ENCODE data around the gene SLC2A4.

The SLC2A4 gene

DNA sequence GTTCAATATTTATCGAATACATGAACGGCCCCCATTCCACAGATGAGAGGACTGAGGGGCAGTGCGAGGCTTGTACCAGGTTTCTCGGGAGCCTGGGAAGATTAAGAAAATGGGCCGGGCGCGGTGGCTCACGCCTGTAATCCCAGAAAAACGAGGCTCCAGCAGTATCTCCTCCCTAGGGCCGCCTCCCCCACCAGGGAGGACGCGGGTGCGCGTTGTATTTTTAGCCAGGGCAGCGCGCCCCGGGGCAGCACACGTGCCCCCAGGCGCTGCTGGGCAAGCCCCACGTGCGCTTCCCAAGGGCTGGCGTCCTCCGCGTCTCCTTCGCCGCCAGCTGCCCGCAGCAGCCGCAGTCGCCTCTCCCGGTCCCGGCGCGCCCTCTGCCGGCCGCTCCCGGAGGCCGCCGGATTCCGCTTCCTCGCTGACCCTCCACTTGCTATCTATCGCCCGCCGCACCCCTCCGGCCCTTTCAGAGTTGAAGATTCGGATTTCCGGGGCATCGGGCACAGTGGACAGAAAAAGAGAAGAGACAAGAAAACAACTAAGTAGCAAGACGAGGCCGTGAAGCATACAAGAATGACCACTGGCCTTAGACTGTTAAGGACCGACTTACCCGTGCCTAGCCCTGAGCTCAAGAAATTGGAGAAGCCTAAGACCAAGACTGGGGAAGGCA lies 14.8 kb downstream of the SLC2A4 start:
- Histone ChIP-seq H3K9ac (no peak overlapping the region), H3K4me2 (peak overlapping the region; percentile 85), H3K36me3 (no peaks in the 10 kb centered on the region), H4K20me1 (no peaks in the 10 kb centered on the region), H3K9me3 (no peaks in the 10 kb centered on the region), H3K4me3 (peak overlapping the region; percentile 40), H3K4me1 (peaks cover 42% of the 10 kb centered on the region), H3K27me3 (peaks cover 59% of the 10 kb centered on the region), H3K27ac (no peak overlapping the region)
- TF ChIP-seq Cebpa-rat (IDR thresholded peaks at IDR 0.05) = no peak

DNA sequence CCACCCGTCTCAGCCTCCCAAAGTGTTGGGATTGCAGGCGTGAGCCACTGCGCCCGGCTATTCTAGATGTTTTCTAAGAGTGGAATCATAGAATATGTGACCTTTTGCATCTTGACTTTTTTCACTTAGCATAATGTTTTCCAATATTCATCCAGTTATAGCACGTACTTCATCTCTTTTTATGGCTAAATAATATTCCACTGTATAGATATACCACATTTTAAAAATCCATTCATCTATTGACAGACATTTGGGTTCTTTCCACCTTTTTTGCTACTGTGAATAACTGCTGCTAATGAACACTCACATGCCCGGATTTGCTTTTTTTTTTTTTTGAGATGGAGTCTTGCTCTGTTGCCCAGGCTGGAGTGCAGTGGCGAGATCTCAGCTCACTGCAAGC lies 22.7 kb downstream of the SLC2A4 start:
- H3K9ac ChIP-seq = no peak overlapping the region
- no peaks in the 10 kb centered on the region for H3K9me3 ChIP-seq

DNA sequence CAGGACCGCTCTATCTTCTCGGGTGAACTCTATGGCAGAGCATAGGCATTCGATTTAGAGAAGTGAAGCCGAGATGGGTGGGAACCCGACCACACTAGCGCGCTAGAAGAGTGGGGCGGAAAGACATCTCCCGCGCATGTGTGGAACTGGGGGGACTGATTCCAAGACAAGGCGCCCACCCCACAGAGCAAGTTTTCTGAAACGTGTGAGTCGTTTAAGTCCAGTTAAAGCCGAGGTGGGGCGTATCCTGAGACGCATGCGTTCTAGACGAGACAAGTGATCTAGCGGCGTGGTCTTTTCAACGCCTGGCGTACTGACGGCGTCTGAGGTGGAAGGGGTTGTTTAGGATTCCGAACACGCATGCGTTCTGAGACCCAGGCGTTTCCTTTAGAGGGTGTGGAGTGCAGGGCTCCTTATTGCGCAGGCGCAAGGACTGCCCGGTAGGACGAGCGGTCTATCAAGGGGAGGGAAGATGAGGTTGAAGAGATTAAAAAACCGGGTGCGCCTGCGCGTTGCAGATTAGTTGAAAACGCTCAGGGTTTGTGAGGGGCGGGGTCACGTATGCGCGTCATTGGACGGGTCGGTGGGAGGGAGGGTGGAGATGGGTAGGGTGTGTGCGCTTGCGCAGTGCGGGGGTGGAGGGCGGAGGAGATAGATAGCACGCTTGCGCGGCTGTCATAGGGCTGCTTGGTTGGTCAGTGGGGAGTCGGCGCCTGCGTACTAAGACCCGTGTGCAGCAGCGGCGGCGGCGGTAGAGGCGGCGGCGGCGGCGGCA lies 25.6 kb downstream of the SLC2A4 start, which contains the start of gene EIF5A:
EIF5A (plus strand) TSS at position 718 of the 775 bp plus-strand sequence. CDS start 2,008 bp downstream, outside the sequence.
- TF ChIP-seq Cebpa-rat (IDR thresholded peaks at IDR 0.05) = no peak
- H3K4me2 ChIP-seq = peak within 1 kb of the TSS; percentile 89
- H3K4me1 ChIP-seq = peaks cover 35% of the 10 kb centered on the region
- peaks cover 41% of the 10 kb centered on the region for H4K20me1 ChIP-seq
- peak within 1 kb of the TSS; percentile 99 for H3K9ac ChIP-seq
- peak within 1 kb of the TSS; percentile 85 for H3K4me3 ChIP-seq
- H3K9me3 ChIP-seq = no peaks in the 10 kb centered on the region
- H3K27me3 ChIP-seq = no peaks in the 10 kb centered on the region
- H3K27ac ChIP-seq = peak within 1 kb of the TSS; percentile 98
- peaks cover 30% of the 10 kb centered on the region for H3K36me3 ChIP-seq

More for the DNA sequence above, 22.7 kb downstream of the SLC2A4 start:
- H3K4me1 ChIP-seq = peaks cover 11% of the 10 kb centered on the region
- no peak overlapping the region for H3K27ac ChIP-seq
- no peak for TF ChIP-seq Cebpa-rat (IDR thresholded peaks at IDR 0.05)
- peaks cover 12% of the 10 kb centered on the region for H4K20me1 ChIP-seq
- no peak overlapping the region for H3K4me3 ChIP-seq
- peaks cover under 1% of the 10 kb centered on the region; the same call in 1 of the 2 replicates for H3K36me3 ChIP-seq
- H3K4me2 ChIP-seq = no peak overlapping the region
- H3K27me3 ChIP-seq = no peaks in the 10 kb centered on the region

DNA sequence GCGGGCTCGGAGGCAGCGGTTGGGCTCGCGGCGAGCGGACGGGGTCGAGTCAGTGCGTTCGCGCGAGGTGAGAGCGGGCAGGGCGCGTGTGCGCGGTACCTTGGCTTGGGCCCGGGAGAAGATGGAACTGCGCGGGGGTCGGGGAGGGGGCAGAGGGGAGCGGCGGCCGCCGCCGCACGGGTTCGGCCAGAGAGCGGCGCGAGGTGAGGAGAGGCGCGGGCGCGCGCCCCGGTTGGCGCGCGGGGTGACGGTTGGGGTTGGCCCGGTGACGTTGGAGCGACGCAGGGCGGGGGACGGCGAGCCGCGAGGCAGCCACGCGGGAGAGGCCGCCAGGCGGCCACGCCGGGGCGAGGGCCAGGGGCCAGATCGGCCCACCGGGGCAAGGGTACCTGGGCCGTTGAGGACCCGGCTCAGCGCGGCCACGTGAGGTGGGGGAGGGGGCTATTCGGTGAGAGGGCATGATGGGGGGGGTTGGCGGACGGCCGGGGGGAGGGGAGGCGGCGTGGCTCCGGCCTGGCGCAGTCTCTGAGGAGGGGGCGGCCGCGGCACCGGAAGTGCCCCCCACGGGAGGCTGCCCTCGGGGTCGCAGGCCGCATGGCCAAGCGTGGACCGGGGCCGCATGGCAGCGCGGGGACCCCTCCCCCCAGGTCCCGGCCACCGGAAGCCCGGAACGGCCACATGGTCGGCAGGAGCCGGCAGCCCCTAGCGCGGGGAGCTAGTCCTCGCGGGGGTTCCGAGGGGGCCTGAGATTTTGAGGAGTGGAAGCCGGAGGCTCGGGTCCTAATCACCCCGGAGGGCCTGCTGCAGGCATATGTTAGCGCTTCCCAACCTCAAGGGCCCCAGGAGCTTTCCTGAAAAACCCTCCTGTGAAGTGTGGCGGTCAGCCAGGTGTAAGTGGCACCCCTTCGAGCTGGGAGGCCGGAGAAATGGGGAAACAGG lies 26.4 kb downstream of the SLC2A4 start:
- H3K4me1 ChIP-seq = peaks cover 42% of the 10 kb centered on the region
- no peak for TF ChIP-seq Cebpa-rat (IDR thresholded peaks at IDR 0.05)
- H3K36me3 ChIP-seq = peaks cover 39% of the 10 kb centered on the region
- H4K20me1 ChIP-seq = peaks cover 50% of the 10 kb centered on the region
- no peaks in the 10 kb centered on the region for H3K27me3 ChIP-seq
- peak overlapping the region; percentile 99 for H3K9ac ChIP-seq
- no peaks in the 10 kb centered on the region for H3K9me3 ChIP-seq
- peak overlapping the region; percentile 98 for H3K27ac ChIP-seq
- peak overlapping the region; percentile 89 for H3K4me2 ChIP-seq
- H3K4me3 ChIP-seq = peak overlapping the region; percentile 85

DNA sequence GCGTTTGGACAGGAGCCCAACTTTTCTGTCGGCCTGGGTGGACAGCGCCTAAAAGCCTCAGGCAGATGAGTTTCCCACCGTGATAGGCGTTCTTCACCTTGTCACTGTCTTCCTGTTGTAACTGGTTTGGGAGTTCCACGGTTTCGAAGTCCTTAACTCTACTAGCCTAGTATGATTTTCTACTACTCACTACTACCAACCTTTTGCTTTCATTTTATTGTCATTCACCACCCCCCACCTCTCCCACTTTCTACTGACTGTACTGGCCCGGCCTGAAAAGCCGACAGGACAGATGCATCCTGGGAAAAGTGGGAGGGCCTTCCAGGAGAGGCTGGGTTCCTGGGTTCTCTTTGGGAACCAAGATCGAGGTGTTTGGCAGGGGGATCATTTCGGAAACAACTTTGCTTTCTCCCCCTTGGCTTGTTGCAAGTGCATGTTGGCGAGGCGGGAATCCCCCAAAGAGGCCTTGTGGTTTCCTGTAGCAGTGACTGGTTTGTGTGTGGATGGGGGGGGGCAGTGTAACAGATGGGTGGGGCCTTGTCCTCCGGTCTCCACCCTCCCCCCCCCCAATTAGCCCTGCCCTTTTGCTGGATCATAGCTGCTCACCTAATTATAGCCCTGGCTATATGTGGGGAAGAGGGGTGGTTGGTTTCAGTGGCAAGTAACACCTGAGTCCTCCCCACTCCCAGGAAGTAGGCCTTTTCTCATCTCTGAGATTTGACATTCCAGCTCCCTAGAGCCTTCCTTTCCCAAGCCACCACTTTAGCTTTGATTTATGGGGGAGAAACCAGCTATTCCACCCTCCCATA lies 27.3 kb downstream of the SLC2A4 start:
- Histone ChIP-seq H4K20me1 (peaks cover 58% of the 10 kb centered on the region), H3K4me1 (peaks cover 51% of the 10 kb centered on the region), H3K9me3 (no peaks in the 10 kb centered on the region), H3K4me3 (peak overlapping the region; percentile 85), H3K27ac (peak overlapping the region; percentile 98), H3K36me3 (peaks cover 47% of the 10 kb centered on the region), H3K4me2 (peak overlapping the region; percentile 89), H3K9ac (peak overlapping the region; percentile 99), H3K27me3 (no peaks in the 10 kb centered on the region)
- TF ChIP-seq Cebpa-rat (IDR thresholded peaks at IDR 0.05) = no peak

DNA sequence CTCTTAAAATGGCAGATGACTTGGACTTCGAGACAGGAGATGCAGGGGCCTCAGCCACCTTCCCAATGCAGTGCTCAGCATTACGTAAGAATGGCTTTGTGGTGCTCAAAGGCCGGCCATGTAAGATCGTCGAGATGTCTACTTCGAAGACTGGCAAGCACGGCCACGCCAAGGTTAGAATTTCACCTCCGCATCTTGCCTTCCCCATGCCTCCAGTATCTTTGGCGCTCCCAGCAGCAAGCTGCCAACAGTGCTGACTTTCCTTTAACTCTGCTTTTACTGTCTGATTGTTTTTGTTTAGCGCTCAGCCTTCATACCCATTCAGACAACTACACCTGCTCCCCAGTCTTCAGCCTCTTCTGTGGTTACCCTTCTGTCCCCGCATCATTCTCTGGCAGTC lies 28.1 kb downstream of the SLC2A4 start:
- Histone ChIP-seq H3K9me3 (no peaks in the 10 kb centered on the region), H4K20me1 (peaks cover 66% of the 10 kb centered on the region), H3K27me3 (no peaks in the 10 kb centered on the region), H3K36me3 (peaks cover 50% of the 10 kb centered on the region), H3K4me3 (peak overlapping the region; percentile 85), H3K4me1 (peaks cover 58% of the 10 kb centered on the region), H3K27ac (no peak overlapping the region), H3K4me2 (peak overlapping the region; percentile 89), H3K9ac (0 out of 2 replicates have a peak overlapping the region, but pooled peaks have one; percentile 99)
- no peak for TF ChIP-seq Cebpa-rat (IDR thresholded peaks at IDR 0.05)

DNA sequence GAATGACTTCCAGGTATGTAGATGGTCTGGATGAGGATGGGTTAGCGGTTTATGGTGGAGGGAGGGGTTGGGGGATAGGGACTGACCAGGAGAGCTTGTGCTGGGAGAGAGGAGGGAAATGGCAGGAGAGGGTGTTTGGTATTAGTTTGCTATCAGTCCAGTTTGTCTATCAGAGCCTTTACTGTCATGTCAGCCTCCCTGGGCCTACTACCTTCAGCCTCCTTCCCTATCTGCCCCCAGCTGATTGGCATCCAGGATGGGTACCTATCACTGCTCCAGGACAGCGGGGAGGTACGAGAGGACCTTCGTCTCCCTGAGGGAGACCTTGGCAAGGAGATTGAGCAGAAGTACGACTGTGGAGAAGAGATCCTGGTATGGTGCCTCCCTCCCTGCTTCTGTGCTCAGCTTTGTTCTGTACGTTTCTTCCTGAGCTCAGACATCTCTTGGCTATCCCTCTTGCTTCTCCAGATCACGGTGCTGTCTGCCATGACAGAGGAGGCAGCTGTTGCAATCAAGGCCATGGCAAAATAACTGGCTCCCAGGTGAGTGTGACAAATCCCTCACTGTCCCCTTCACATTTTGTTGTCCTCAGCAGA lies 29.7 kb downstream of the SLC2A4 start:
- H3K36me3 ChIP-seq = peaks cover 56% of the 10 kb centered on the region

DNA sequence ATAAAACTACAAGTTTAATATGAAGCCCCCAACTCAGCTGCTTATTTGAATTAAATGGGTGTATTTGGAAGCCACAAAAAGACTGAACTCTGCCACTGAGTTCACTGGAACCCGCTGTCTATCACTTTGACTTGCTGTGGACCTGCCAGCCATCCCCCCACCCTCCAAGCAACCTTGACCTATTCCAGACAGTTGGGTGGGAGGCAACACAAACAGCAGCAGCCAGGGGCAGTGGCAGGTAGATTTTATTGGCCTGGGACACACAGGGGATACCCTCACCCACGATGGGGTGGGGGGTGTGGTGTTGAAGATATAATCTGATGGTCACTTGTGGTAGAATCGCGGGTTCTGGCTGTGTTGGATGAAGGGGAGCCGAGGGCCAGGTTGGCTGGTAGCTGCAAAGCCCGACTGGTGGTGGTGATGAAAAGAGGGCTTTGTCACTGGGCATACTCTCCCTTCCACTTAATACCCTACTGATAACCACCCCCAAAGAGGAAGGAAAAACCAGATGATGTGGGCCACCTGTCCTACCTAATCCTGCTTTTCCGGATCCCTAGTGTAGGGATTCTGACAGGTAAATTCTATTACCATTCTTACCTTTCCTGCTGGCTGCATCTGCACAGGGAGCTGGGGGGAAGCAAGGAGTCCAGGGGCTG lies 31.0 kb downstream of the SLC2A4 start:
- Histone ChIP-seq H3K9ac (no peak overlapping the region), H3K36me3 (peaks cover 70% of the 10 kb centered on the region), H3K4me2 (peak overlapping the region; percentile 95), H3K4me3 (no peak overlapping the region), H3K27ac (no peak overlapping the region), H3K4me1 (peaks cover 59% of the 10 kb centered on the region), H4K20me1 (peaks cover 70% of the 10 kb centered on the region), H3K27me3 (no peaks in the 10 kb centered on the region), H3K9me3 (no peaks in the 10 kb centered on the region)
- no peak for TF ChIP-seq Cebpa-rat (IDR thresholded peaks at IDR 0.05)

More for the DNA sequence above, 29.7 kb downstream of the SLC2A4 start:
- Histone ChIP-seq H3K4me2 (no peak overlapping the region), H3K4me3 (no peak overlapping the region), H3K9ac (peak overlapping the region; percentile 13; the same call in 1 of the 2 replicates), H3K27me3 (no peaks in the 10 kb centered on the region), H3K9me3 (no peaks in the 10 kb centered on the region), H3K4me1 (peaks cover 60% of the 10 kb centered on the region), H3K27ac (no peak overlapping the region), H4K20me1 (peaks cover 70% of the 10 kb centered on the region)
- TF ChIP-seq Cebpa-rat (IDR thresholded peaks at IDR 0.05) = no peak

All from BLaER1 (cell line).